ENCODE results near the gene ABLIM3.

The ABLIM3 gene

DNA sequence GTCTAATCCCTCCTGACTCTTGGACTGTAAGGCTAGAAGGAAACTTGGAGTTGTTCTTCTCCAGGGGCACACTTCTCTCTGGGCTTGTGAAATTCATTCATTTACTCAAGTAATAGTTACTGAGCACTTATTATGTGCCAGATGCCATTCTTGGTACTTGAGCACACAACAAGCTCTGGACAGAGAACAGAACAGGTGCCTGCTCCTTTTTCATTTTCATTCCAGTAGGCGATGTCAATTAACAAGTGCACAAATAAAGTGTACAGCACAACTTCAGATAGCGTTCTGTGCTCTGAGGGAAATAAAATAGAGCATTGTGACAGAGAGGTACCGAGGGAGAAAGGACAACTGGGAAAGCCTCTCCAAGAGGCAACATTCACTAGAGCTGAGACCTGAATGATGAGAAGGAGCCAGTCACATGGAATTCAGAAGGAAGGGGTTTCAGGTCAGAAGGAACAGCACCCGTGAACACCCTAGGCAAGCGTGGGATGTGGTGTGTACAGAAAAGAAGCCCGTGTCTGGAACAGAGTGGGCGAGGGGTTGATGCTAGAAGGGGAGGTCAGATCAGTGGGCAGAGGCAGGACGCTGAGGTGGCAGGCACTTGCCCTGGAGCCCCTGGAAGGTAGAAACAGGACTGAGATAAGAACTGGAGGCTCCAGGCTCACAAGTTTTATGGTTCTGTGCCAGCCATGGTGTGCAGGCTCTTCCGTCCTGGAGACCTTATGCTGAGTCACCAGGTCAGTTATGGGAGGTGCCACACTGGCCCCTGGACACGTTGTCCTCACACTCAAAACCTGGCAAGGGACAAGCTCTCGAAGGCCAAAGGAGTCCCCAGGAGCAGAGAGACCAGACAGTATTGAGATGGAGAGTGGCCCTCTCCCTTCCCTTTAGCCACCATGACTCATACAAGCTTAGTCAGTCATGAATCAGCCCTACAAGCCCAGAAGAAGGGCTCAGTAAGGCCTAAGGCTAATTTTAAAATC, 7.2 kb upstream of the ABLIM3 start:
- DNase-seq (ENCODE audit: low read depth in 2 of 2): no peak

DNA sequence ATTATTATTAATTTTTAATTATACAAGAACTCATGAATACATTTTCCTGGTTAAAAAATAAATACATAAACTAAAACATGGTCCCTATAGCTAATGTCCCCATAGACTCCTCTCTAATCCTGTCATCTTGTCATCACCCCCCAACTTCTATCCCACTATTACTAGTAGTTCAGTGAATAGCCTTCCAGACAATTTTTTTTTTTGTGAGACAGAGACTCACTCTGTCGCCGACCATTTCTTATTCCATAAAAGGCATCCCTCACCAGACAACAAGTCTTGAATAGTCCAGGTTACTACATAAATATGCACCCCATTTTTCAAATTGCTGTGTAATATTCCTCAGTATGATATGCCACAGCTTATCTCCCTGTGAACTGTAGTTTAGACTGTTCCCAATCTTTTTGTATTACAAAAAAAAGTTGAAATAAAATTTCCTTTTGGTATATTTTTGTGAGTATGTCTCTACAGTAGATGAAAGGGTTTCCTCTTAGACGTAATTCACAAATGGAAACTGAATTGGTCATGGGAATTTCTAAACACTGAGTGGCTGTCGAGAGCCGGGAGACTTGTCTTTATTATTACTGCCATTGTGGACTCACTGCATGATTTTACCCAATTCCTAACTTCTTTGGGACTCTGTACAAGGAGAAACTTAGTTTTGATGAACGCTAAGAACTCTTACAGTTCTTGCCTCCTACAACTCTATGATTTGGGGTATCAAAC, 6.4 kb upstream of the ABLIM3 start:
- no peak for DNase-seq (ENCODE audit: low read depth in 2 of 2)

- DNase-seq (ENCODE audit: low read depth in 2 of 2): no peak
Measured at GRCh38 chr5:149135536-149136201, 5.6 kb upstream of the ABLIM3 start.

GRCh38 chr5:149138182-149138923, 2.9 kb upstream of the ABLIM3 start:
- no peak for DNase-seq (ENCODE audit: low read depth in 2 of 2)

DNA sequence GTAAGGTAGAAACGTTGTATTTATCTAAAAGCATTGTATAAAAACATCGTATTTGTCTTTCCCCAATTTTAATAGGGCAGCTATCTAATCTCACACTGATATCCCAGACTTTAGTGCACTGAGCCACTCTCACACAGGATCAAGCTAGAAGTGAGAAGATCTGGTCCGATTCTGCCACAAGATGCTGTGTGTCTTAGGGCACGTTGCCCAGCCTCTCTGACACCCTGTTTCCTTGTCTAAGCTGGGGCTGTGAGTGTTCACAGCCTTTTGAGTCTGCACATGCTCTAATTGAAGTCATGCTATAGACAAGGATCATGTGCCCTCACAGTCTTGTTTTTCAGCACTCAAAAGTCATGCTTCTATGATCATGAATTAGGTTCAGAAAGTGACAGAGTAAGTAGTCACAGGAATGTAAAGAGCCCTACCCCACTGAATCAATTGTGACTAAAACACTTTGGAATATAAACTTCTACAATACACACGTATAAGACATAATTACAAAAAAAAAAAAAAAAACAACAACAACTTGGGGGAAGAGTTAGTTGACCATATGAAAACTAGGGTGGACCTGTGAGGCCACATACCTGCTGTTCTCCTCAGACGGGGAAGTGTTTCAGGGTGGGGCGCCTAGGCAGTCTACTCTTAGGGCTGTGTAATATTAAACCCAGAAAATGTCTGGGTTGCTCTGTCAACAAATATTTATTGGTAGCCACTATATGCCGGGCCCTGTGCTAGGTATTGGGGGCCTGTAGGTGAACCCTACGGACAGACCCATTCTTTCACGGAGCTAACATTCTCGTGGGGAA, 893 bp upstream of the ABLIM3 start:
- no peak for DNase-seq (ENCODE audit: low read depth in 2 of 2)

DNA sequence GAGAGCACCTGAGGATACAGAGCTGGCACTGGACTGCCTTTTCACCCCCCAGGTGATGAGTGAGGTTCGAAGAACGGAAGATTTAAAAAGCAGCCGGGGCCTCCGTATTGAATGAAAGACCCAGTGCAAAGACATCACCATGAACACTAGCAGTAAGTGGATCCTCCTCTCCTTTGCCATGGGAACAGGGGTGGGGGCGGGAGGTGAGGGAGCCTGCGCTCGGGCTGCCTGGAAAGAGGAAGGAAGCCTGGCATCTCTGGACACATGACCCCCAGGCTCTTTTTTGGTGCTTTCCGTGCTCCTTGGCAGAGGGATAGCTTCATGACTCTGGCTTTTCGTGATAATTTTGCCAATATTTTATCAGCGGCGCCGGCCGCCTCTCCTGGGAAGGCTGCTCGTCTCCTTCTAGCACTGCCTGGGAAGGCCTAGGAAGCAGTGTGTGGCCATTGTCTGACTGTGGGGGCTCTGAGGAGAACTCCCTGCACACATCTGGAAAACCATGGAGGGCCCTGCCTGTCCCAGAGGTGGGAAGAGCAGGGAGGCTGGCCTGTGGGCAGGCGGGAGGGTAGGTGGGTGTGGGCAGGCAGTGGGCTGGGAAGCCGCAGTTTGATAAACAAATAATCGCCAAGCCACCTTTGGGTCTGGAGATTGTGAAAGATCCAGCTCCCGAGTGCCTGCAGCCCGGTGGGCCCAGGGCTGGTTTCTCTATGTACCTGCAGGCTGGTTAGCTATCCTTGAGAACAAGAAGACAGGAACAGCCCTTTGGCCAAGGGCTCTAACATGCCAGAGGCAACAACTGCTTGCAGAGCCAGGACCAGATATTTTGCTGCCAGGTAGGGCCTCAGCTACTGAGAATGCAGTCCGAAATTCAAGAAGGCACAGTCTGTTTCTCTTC, 911 bp downstream of the ABLIM3 start:
- DNase-seq (ENCODE audit: low read depth in 2 of 2): no peak

- no peak for DNase-seq (ENCODE audit: low read depth in 2 of 2)
Measured at GRCh38 chr5:149143470-149143869, 2.2 kb downstream of the ABLIM3 start.

DNA sequence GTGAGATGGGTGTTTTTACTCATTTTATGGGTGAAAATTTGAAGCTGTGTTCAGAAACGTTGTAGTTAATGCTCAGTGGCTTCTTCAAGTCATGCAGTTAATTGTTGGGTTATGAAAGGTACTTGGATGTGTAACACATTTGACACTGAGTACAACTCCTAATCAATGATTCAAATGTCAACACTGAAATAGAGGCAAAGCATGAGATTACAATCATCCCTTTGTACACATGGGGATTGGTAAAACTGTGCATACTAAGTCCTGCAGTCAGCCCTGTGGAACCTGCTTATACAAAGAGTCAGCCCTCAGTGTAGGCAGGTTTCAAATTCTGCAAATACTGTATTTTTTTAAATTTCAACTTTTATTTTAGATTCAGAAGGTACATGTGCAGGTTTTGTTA, 3.3 kb downstream of the ABLIM3 start:
- DNase-seq (ENCODE audit: low read depth in 2 of 2): no peak

GRCh38 chr5:149145138-149145537, 3.8 kb downstream of the ABLIM3 start:
- DNase-seq (ENCODE audit: low read depth in 2 of 2): no peak

DNA sequence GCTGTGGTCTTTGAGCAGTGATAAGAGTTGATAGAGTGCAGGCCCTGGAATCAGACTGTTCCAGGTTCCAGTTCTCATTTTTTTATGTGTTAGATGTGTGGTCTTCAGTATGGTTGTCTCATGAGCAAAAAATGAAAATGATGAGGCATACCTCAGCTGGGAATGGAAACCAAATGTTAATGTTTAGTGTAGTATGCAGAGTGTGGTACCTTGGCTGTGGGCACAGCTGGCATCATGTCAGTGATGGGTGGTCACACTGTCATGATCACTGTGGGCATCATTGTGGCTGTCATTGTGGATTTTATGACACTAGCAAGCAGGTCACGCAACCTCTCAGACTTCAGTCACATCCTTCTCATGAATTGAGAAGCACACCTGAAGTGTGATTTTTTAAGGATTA, 6.4 kb downstream of the ABLIM3 start:
- no peak for DNase-seq (ENCODE audit: low read depth in 2 of 2)

DNA sequence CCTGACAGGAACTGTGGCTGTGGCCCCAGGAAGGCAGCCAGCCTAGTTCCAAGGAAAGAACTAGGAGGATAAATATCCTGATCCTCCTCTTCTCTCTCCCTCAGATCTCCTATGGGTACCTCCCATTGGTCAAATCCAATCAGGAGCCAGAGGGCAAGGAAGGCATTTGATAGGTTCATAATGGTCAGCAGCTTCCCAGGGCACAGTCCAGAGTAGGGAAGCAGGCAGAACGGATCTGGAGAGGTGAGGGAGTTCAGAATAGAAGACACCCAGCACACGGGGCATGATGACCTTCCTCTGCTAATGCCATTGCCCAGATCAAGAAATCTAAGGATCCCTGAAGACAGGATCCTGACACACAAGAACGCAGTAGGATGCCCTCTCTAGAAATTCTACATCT, 8.6 kb downstream of the ABLIM3 start:
- no peak for DNase-seq (ENCODE audit: low read depth in 2 of 2)

DNA sequence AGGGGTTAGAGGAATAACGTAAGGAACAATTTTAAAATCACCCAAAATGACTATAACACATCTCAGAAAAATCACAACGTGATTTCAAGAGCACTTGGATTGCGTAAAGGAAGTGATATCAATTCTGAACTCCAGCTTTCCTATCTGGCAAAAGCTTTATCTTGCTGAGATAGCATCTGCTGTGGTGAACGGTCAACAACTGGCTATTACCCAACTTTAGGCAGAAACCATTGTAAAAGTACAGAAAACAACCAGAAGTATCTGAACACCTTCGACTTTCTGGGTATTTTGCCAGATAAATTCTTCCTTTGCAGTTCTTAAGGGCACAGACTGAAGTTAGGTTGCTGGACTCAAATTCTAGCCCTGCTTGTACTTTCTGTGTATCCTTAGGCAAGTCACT, 9.2 kb downstream of the ABLIM3 start:
- no peak for DNase-seq (ENCODE audit: low read depth in 2 of 2)

- DNase-seq (ENCODE audit: low read depth in 2 of 2): no peak
Measured at GRCh38 chr5:149151717-149152116, 10.4 kb downstream of the ABLIM3 start.

- no peak for DNase-seq (ENCODE audit: low read depth in 2 of 2)
Measured at GRCh38 chr5:149152317-149152746, 11.0 kb downstream of the ABLIM3 start.

DNA sequence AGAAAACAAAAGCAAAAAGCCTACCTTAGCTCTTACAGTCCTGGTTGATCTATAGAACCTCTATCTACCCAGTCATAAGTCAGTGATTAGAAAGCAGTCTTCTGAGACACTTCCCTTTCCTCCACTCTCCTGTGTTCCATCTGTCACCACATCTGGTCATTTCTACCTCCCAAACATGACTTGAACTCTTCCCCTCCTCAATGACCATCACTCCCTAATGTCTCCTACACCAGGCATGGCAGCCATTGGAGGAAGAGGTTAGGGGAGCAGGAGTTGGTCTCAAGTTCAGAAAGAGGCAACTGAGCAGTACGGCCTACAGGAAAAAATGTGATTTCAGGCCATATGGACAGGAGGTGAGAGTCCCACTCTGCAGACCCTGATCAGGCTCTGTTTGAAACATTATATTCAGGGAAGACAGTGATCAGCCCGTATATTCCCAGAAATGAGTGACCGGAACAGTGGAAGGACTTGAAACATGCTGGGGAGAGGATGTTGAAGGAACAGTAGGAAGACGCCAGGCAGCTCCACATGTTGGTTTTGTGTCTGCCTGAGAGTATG, 12.0 kb downstream of the ABLIM3 start:
- no peak for DNase-seq (ENCODE audit: low read depth in 2 of 2)

GRCh38 chr5:149153751-149154610, 12.7 kb downstream of the ABLIM3 start:
- no peak for DNase-seq (ENCODE audit: low read depth in 2 of 2)

DNA sequence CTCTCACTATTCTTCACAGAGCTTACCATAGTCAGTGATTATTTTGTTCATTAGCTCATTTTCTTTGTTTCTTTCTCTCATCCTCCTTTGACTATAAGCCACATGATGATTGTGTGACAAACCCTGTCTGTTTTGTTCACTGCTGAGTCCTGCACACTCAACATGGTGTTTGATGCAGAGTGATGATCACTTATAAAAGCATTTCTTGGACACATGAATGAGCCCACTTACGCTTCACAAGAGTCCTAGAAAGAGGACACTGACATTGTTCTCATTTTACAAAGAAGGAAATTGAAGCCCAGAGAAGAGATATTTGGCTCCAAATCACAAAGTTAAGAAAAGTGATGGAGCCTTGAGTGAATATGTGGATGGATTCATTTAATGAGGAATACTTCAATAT, 13.4 kb downstream of the ABLIM3 start:
- no peak for DNase-seq (ENCODE audit: low read depth in 2 of 2)

- DNase-seq (ENCODE audit: low read depth in 2 of 2): no peak
Measured at GRCh38 chr5:149156435-149157083, 15.3 kb downstream of the ABLIM3 start.

Data from stimulated activated CD8-positive, alpha-beta memory T cell treated with anti-CD3 and anti-CD28 coated beads, Interleukin-15, amount 100 ng/mL, for 4 hours (primary cell).